Measurements from ENCODE around the gene KIF7. TPM values are rescaled to one million over a fixed set of nuclear protein-coding genes. Genes with fewer than 3 reads are reported as not detected.

Gene KIF7
- total RNA-seq, 1 experiment from 2014 or later = 8.2 TPM

DNA sequence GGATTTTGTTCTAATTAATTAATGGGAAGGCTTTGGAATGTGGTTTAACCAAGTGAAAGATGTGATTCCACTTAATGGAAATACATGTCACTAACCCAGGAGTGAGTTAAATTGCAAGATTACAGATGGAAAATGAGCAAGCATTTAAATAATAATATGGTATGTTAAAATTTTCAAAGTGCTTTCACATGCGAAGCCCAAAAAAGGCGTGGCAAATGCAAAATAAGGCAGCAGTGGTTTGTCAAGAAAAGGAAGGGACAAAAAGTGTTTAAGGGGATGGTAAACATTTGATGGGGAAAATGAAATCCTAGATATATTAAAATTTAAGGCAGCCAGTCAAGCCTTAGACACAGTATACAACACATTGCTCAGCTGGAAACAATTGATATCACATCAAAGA is 77.1 kb downstream of the KIF7 start:
- H3K36me3 ChIP-seq (ENCODE audit: control insufficient read depth, insufficient read depth, low read length) = no peaks in the 10 kb centered on the region; the same call in 1 of the 2 replicates
- POLR2A ChIA-PET = no interaction called here
- intact Hi-C loops (cut with micrococcal nuclease; ENCODE audit: unreplicated experiment) = no loop called here

More for the DNA sequence above, 77.1 kb downstream of the KIF7 start:
- peak overlapping the region; percentile 12 for H3K27ac Mint-ChIP-seq (ENCODE audit: unreplicated experiment)
- H3K9me3 Mint-ChIP-seq (ENCODE audit: unreplicated experiment) = no peaks in the 10 kb centered on the region
- no peaks in the 10 kb centered on the region for H3K27me3 Mint-ChIP-seq (ENCODE audit: insufficient read depth, unreplicated experiment)
- peaks cover 27% of the 10 kb centered on the region for H3K36me3 Mint-ChIP-seq (ENCODE audit: insufficient read depth, unreplicated experiment)
- no peak for DNase-seq
- CTCF ChIA-PET = interaction anchor here (0.7 kb wide), 1 partner anchor 100 kb away, joined by 4 read pairs; no protein-coding TSS in a partner anchor
- peaks cover 18% of the 10 kb centered on the region for H3K4me1 Mint-ChIP-seq (ENCODE audit: low read depth, unreplicated experiment)
- peak overlapping the region; percentile 79 for H3K4me3 Mint-ChIP-seq (ENCODE audit: unreplicated experiment)
- no peaks in the 10 kb centered on the region for H3K9me3 ChIP-seq
- no peaks in the 10 kb centered on the region for H3K27me3 ChIP-seq (replicated peaks; ENCODE audit: control insufficient read depth, insufficient read depth, low read length)
- H3K4me1 ChIP-seq = peaks cover 7% of the 10 kb centered on the region; the same call in 1 of the 2 replicates
- BruUV-seq (replicated peaks) = no TSS peak
- TF ChIP-seq, protein P1, sequence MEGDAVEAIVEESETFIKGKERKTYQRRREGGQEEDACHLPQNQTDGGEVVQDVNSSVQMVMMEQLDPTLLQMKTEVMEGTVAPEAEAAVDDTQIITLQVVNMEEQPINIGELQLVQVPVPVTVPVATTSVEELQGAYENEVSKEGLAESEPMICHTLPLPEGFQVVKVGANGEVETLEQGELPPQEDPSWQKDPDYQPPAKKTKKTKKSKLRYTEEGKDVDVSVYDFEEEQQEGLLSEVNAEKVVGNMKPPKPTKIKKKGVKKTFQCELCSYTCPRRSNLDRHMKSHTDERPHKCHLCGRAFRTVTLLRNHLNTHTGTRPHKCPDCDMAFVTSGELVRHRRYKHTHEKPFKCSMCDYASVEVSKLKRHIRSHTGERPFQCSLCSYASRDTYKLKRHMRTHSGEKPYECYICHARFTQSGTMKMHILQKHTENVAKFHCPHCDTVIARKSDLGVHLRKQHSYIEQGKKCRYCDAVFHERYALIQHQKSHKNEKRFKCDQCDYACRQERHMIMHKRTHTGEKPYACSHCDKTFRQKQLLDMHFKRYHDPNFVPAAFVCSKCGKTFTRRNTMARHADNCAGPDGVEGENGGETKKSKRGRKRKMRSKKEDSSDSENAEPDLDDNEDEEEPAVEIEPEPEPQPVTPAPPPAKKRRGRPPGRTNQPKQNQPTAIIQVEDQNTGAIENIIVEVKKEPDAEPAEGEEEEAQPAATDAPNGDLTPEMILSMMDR (IDR thresholded peaks at IDR 0.05; ENCODE audit: insufficient read depth in 1 of 2, low read depth in 1 of 2, low read length in 1 of 2, severe bottlenecking in 1 of 2, unreplicated experiment in 1 of 2) = no peak
- no peak overlapping the region for H3K4me3 ChIP-seq (ENCODE audit: low read depth, low read length)

Other genes with a start within 250 kb of the KIF7 start
- gene RHCG, start 158.9 kb downstream of the KIF7 start, total RNA-seq (2022) = not detected in 2 replicates
- 23.6 and 24.1 TPM in 2 replicates for gene TICRR, start 80.0 kb downstream of the KIF7 start, total RNA-seq (2022)
- not detected in 2 replicates for gene PLIN1, start 23.9 kb upstream of the KIF7 start, total RNA-seq (2022)
- 3.7 and 4.1 TPM in 2 replicates for gene PEX11A, start 35.3 kb upstream of the KIF7 start, total RNA-seq (2022)
- 0.16 TPM in 1 of 2 replicates, not detected in the other for gene WDR93, start 35.3 kb upstream of the KIF7 start, total RNA-seq (2022)
- 1.00 and 2.2 TPM in 2 replicates for gene MESP1, start 95.8 kb upstream of the KIF7 start, total RNA-seq (2022)
- gene MESP2, start 120.9 kb upstream of the KIF7 start, total RNA-seq (2022) = 0.32 and 0.70 TPM in 2 replicates
- gene ANPEP, start 159.4 kb upstream of the KIF7 start, total RNA-seq (2022) = 1.9 and 3.8 TPM in 2 replicates
- gene AP3S2, start 238.5 kb upstream of the KIF7 start, total RNA-seq (2022) = 26.4 and 28.1 TPM in 2 replicates

All from Caco-2 (cell line).